T-helper 2 cell treated with Interferon-gamma antibody and Interleukin-4, amounts not matched to agents 5 μg/mL and 100 μg/mL, for 36 hours (primary cell): ENCODE measurements around the gene NMRK1.

ENCODE experiments used
- DNase-seq: peaks from one replicate; pipeline ENCODE4 v3.0.0; 2021; ENCODE audit warnings: low spot score
- H3K27ac Mint-ChIP-seq: one replicate; pipeline ENCODE4 v1.8.0; 2021; ENCODE audit warnings: mild to moderate bottlenecking, mixed read lengths
- H3K27me3 Mint-ChIP-seq: one replicate; pipeline ENCODE4 v1.8.0; 2021; ENCODE audit warnings: low read depth, mixed read lengths
- H3K36me3 Mint-ChIP-seq: one replicate; pipeline ENCODE4 v1.8.0; 2021; ENCODE audit warnings: low read depth, mixed read lengths
- H3K4me1 Mint-ChIP-seq: one replicate; pipeline ENCODE4 v1.8.0; 2021; ENCODE audit warnings: low read depth, mixed read lengths
- H3K4me3 Mint-ChIP-seq: one replicate; pipeline ENCODE4 v1.8.0; 2022; ENCODE audit warnings: mild to moderate bottlenecking, moderate library complexity, mixed read lengths
- H3K9me3 Mint-ChIP-seq: one replicate; pipeline ENCODE4 v1.8.0; 2021; ENCODE audit warnings: mixed read lengths

Gene NMRK1

GRCh38 chr9:75019022-75019421 is 68.9 kb downstream of the NMRK1 start:
- peaks cover 41% of the 10 kb centered on the region for H3K36me3 Mint-ChIP-seq
- H3K27me3 Mint-ChIP-seq, result no peaks in the 10 kb centered on the region
- no peak for DNase-seq
- H3K27ac Mint-ChIP-seq, result no peak overlapping the region
- peaks cover 11% of the 10 kb centered on the region for H3K9me3 Mint-ChIP-seq
- H3K4me1 Mint-ChIP-seq, result peaks cover 36% of the 10 kb centered on the region
- no peak overlapping the region for H3K4me3 Mint-ChIP-seq

GRCh38 chr9:75017378-75017777 is 70.6 kb downstream of the NMRK1 start:
- no peak overlapping the region for H3K4me3 Mint-ChIP-seq
- peaks cover 11% of the 10 kb centered on the region for H3K9me3 Mint-ChIP-seq
- no peaks in the 10 kb centered on the region for H3K27me3 Mint-ChIP-seq
- no peak for DNase-seq
- no peak overlapping the region for H3K27ac Mint-ChIP-seq
- peaks cover 30% of the 10 kb centered on the region for H3K4me1 Mint-ChIP-seq
- peaks cover 39% of the 10 kb centered on the region for H3K36me3 Mint-ChIP-seq

- no peak for DNase-seq
- Mint-ChIP-seq H3K27me3 (no peaks in the 10 kb centered on the region), H3K36me3 (peaks cover 44% of the 10 kb centered on the region), H3K4me1 (peaks cover 41% of the 10 kb centered on the region), H3K4me3 (no peak overlapping the region), H3K9me3 (peaks cover 7% of the 10 kb centered on the region), H3K27ac (peak overlapping the region; percentile 39)
Observed at GRCh38 chr9:75013735-75014134, 74.2 kb downstream of the NMRK1 start.
